Activated CD4-positive, alpha-beta T cell treated with anti-CD3 and anti-CD28 coated beads for 36 hours (primary cell): ENCODE data around the gene DNAH1. TPM values are rescaled to one million over a fixed set of nuclear protein-coding genes. Genes with fewer than 3 reads are reported as not detected.
"Not testable (repeated sequence)": the region's sequence is repeated elsewhere in the genome, so short reads cannot be mapped to it uniquely, and the experiment has no call there.

Experiments
- ATAC-seq: fragments of 200-7000 bp; cut with Tn5 transposase; one replicate; pipeline ENCODE4 v1.10.0; 2021; ENCODE audit warnings: mild to moderate bottlenecking, moderate library complexity
- CTCF ChIA-PET: fragments of 350-600 bp; sonication (Branson Sonifier 250); formaldehyde crosslinking; loops from one replicate; lab custom pipeline; 2021; ENCODE audit warnings: antibody characterized with exemption; lab: Charles Lee
- POLR2A ChIA-PET: fragments of 350-600 bp; sonication (Branson Sonifier 250); formaldehyde crosslinking; loops from one replicate; lab custom pipeline; 2021; ENCODE audit warnings: antibody characterized with exemption, inconsistent platforms; lab: Charles Lee
- DNase-seq: peaks from one replicate; pipeline ENCODE4 v3.0.0-alpha.2; 2020
- H3K27ac Mint-ChIP-seq: one replicate; pipeline ENCODE4 v1.8.0; 2021; ENCODE audit warnings: mixed read lengths
- H3K27me3 Mint-ChIP-seq: one replicate; pipeline ENCODE4 v1.8.0; 2021; ENCODE audit warnings: mixed read lengths
- H3K36me3 Mint-ChIP-seq: one replicate; pipeline ENCODE4 v1.8.0; 2021; ENCODE audit warnings: low read depth, mixed read lengths
- H3K4me1 Mint-ChIP-seq: one replicate; pipeline ENCODE4 v1.8.0; 2021; ENCODE audit warnings: mixed read lengths
- H3K4me3 Mint-ChIP-seq: one replicate; pipeline ENCODE4 v1.8.0; 2021; ENCODE audit warnings: mild to moderate bottlenecking, moderate library complexity, mixed read lengths
- H3K9me3 Mint-ChIP-seq: one replicate; pipeline ENCODE4 v1.8.0; 2021; ENCODE audit warnings: low read depth, mixed read lengths
- intact Hi-C, 2 experiments: fragments of 100-400 bp; cut with DNase I in 1 of 2; cut with micrococcal nuclease in 1 of 2; formaldehyde crosslinking; loops; one replicate each; pipeline versions ENCODE4 v1.14.2 to v1.15.1; 2022 to 2024; cut with DNase I, micrococcal nuclease
- total RNA-seq, 2 experiments: library from RNA; stranded (reverse); gene quantifications; one replicate each; pipeline ENCODE4 v1.2.3, GENCODE V29; 2021

Gene DNAH1
- total RNA-seq, 2 experiments from 2014 or later: 7.4 to 10.1 TPM

- Mint-ChIP-seq H3K9me3 (no peaks in the 10 kb centered on the region), H3K27me3 (no peaks in the 10 kb centered on the region), H3K36me3 (no peaks in the 10 kb centered on the region), H3K4me1 (no peaks in the 10 kb centered on the region), H3K4me3 (no peak overlapping the region), H3K27ac (no peak overlapping the region)
- intact Hi-C loops: no loop called here
- no peak for DNase-seq
- ChIA-PET CTCF (interaction anchor here (0.6 kb wide), 3 partner anchors 15 to 709 kb away, joined by 3 read pairs; no protein-coding TSS in a partner anchor), POLR2A (no interaction called here)
- ATAC-seq: no peak
Observed at GRCh38 chr3:52324676-52325075, 8.6 kb downstream of the DNAH1 start.

GRCh38 chr3:52325686-52326085, 9.6 kb downstream of the DNAH1 start:
- ChIA-PET POLR2A (no interaction called here), CTCF (no interaction called here)
- intact Hi-C loops: no loop called here
- Mint-ChIP-seq H3K27ac (no peak overlapping the region), H3K36me3 (no peaks in the 10 kb centered on the region), H3K27me3 (no peaks in the 10 kb centered on the region), H3K9me3 (no peaks in the 10 kb centered on the region), H3K4me1 (no peaks in the 10 kb centered on the region), H3K4me3 (no peak overlapping the region)
- ATAC-seq: no peak
- DNase-seq: no peak

- Mint-ChIP-seq H3K27ac (no peak overlapping the region), H3K4me3 (no peak overlapping the region), H3K27me3 (no peaks in the 10 kb centered on the region), H3K4me1 (no peaks in the 10 kb centered on the region), H3K36me3 (no peaks in the 10 kb centered on the region), H3K9me3 (no peaks in the 10 kb centered on the region)
- intact Hi-C loops: no loop called here
- no peak for DNase-seq
- CTCF ChIA-PET: interaction anchor here (1.4 to 2.0 kb wide), 2 partner anchors 13 to 20 kb away, joined by 4 to 16 read pairs; no protein-coding TSS in a partner anchor
- POLR2A ChIA-PET: no interaction called here
- no peak for ATAC-seq
Observed at GRCh38 chr3:52326976-52327375, 10.9 kb downstream of the DNAH1 start.

- Mint-ChIP-seq H3K4me3 (no peak overlapping the region), H3K27ac (no peak overlapping the region), H3K9me3 (no peaks in the 10 kb centered on the region), H3K4me1 (no peaks in the 10 kb centered on the region), H3K27me3 (no peaks in the 10 kb centered on the region), H3K36me3 (no peaks in the 10 kb centered on the region)
- intact Hi-C loops: no loop called here
- ChIA-PET CTCF (interaction anchor here (0.6 to 2.0 kb wide), 4 partner anchors 10 to 106 kb away, joined by 3 to 16 read pairs (median 4); no protein-coding TSS in a partner anchor), POLR2A (no interaction called here)
- DNase-seq (no peak), ATAC-seq (no peak)
Observed at GRCh38 chr3:52327486-52328290, 11.6 kb downstream of the DNAH1 start.

- Mint-ChIP-seq H3K4me3 (no peak overlapping the region), H3K4me1 (no peaks in the 10 kb centered on the region), H3K27ac (no peak overlapping the region), H3K9me3 (no peaks in the 10 kb centered on the region), H3K36me3 (no peaks in the 10 kb centered on the region), H3K27me3 (no peaks in the 10 kb centered on the region)
- intact Hi-C loops: no loop called here
- ChIA-PET CTCF (interaction anchor here (0.6 to 2.0 kb wide), 4 partner anchors 9 to 94 kb away, joined by 3 to 16 read pairs (median 4); no protein-coding TSS in a partner anchor), POLR2A (no interaction called here)
- DNase-seq (no peak), ATAC-seq (no peak)
Observed at GRCh38 chr3:52328536-52329080, 12.5 kb downstream of the DNAH1 start.

GRCh38 chr3:52330194-52330805, 14.2 kb downstream of the DNAH1 start:
- intact Hi-C loops: no loop called here
- H3K27ac Mint-ChIP-seq: no peak overlapping the region
- DNase-seq: no peak
- no peaks in the 10 kb centered on the region for H3K27me3 Mint-ChIP-seq
- H3K9me3 Mint-ChIP-seq: no peaks in the 10 kb centered on the region
- no peaks in the 10 kb centered on the region for H3K36me3 Mint-ChIP-seq
- ATAC-seq: no peak
- ChIA-PET POLR2A (interaction anchor here (0.6 kb wide), 1 partner anchor 128 kb away, joined by 4 read pairs; no protein-coding TSS in a partner anchor), CTCF (interaction anchor here (0.6 to 1.5 kb wide), 5 partner anchors 9 to 389 kb away, joined by 3 to 10 read pairs (median 3); partner anchors contain the start of gene RRP9)
- H3K4me1 Mint-ChIP-seq: no peaks in the 10 kb centered on the region
- no peak overlapping the region for H3K4me3 Mint-ChIP-seq

- ChIA-PET POLR2A (no interaction called here), CTCF (no interaction called here)
- H3K27me3 Mint-ChIP-seq: no peaks in the 10 kb centered on the region
- H3K36me3 Mint-ChIP-seq: no peaks in the 10 kb centered on the region
- H3K4me1 Mint-ChIP-seq: no peaks in the 10 kb centered on the region
- DNase-seq (no peak), ATAC-seq (no peak)
- H3K9me3 Mint-ChIP-seq: no peaks in the 10 kb centered on the region
- intact Hi-C loops: no loop called here
- no peak overlapping the region for H3K4me3 Mint-ChIP-seq
- no peak overlapping the region for H3K27ac Mint-ChIP-seq
Observed at GRCh38 chr3:52331091-52331490, 15.0 kb downstream of the DNAH1 start.

GRCh38 chr3:52331906-52332305, 15.8 kb downstream of the DNAH1 start:
- ATAC-seq (no peak), DNase-seq (no peak)
- intact Hi-C loops: no loop called here
- ChIA-PET POLR2A (no interaction called here), CTCF (interaction anchor here (1.3 kb wide), 1 partner anchor 101 kb away, joined by 5 read pairs; no protein-coding TSS in a partner anchor)
- Mint-ChIP-seq H3K9me3 (no peaks in the 10 kb centered on the region), H3K4me3 (no peak overlapping the region), H3K36me3 (no peaks in the 10 kb centered on the region), H3K27me3 (no peaks in the 10 kb centered on the region), H3K4me1 (no peaks in the 10 kb centered on the region), H3K27ac (no peak overlapping the region)

GRCh38 chr3:52333869-52334557, 17.9 kb downstream of the DNAH1 start:
- no peaks in the 10 kb centered on the region for H3K9me3 Mint-ChIP-seq
- no peak for DNase-seq
- H3K4me3 Mint-ChIP-seq: no peak overlapping the region
- H3K27ac Mint-ChIP-seq: no peak overlapping the region
- intact Hi-C loops: no loop called here
- ChIA-PET CTCF (interaction anchor here (0.7 to 8.1 kb wide), 5 partner anchors 39 to 188 kb away, joined by 3 to 191 read pairs (median 4); partner anchors contain the start of gene TLR9), POLR2A (interaction anchor here (0.7 kb wide), 2 partner anchors 87 to 93 kb away, joined by 5 read pairs; no protein-coding TSS in a partner anchor)
- no peaks in the 10 kb centered on the region for H3K27me3 Mint-ChIP-seq
- no peaks in the 10 kb centered on the region for H3K4me1 Mint-ChIP-seq
- H3K36me3 Mint-ChIP-seq: no peaks in the 10 kb centered on the region
- peak; percentile 55 for ATAC-seq

GRCh38 chr3:52338131-52338530, 22.0 kb downstream of the DNAH1 start:
- not testable (repeated sequence) for ATAC-seq, H3K4me1 Mint-ChIP-seq, H3K36me3 Mint-ChIP-seq, H3K4me3 Mint-ChIP-seq, H3K9me3 Mint-ChIP-seq, H3K27ac Mint-ChIP-seq, DNase-seq, H3K27me3 Mint-ChIP-seq
- ChIA-PET POLR2A (interaction anchor here (0.7 kb wide), 1 partner anchor 285 kb away, joined by 3 read pairs; no protein-coding TSS in a partner anchor), CTCF (interaction anchor here (0.7 to 8.1 kb wide), 14 partner anchors 10 to 334 kb away, joined by 3 to 191 read pairs (median 9); partner anchors contain the start of genes GLYCTK, TLR9, TWF2 and WDR82)
- intact Hi-C loops: loop anchor here in 1 of 2 experiments (2.0 kb wide), 1 partner anchor 47 kb away; no protein-coding TSS in a partner anchor
